ENCODE results near the gene MRPS9. TPM values are rescaled to one million over a fixed set of nuclear protein-coding genes. Genes with fewer than 3 reads are reported as not detected.

The MRPS9 gene
- polyA plus RNA-seq, 5 donors, result 34.9 to 45.0 (median 41.9) TPM

DNA sequence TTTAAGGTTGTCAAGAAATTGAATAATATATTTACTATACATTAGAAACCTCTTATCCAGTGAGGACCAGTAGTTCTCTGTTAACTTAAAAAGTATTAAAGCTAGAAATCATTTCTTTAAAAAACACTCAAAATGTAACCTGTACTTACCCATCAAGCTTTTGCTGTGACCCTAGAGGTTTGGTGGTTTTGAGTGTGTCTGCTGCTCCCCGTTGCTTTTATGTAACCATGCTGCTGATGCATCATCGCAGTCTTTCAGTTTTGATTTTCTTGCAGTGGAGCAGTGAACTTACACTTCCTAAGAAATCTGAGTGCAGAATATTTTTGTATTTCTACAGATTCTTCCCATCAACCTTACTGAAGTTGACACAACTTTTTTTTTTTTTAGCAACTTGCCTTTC is 34.2 kb downstream of the MRPS9 start:
- DNase-seq, result no peak

GRCh38 chr2:105073591-105073990 is 35.7 kb downstream of the MRPS9 start:
- no peak for DNase-seq

GRCh38 chr2:105076121-105076520 is 38.3 kb downstream of the MRPS9 start:
- no peak for DNase-seq

- DNase-seq, result no peak
These were observed 41.1 kb downstream of the MRPS9 start for GRCh38 chr2:105078906-105079495.

- peak in 1 of 2 donors; percentile 35 for DNase-seq
These were observed 42.6 kb downstream of the MRPS9 start for GRCh38 chr2:105080461-105080860.

DNA sequence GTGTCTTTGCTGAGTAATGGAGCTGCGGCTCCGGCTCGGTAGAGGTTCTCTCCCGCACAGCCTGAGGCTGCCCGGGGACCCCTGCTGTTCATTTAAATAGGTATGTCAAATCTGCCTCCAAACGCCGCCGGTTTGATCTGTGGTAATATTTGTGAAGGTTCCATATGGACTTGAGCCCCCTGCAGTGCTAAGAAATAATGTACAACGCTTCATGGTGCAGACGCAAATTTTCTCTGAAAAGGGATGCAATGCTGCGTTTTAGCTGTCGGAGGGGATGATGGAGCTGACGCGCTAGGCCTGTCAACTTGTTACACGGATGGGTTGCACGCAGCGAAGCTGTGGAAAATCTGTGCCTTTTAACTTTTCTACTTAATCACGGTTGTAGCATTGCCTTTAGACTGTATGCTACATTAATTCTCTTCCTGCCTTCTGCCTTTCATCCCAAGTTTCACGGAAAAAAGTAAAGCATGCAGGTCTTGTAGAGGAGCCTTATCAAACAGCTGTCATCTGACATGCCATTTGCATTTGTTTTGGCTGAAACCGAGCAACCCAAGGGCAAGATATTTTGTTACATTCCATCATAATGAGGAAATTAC is 43.2 kb downstream of the MRPS9 start:
- DNase-seq, result peak in 1 of 2 donors; percentile 6

DNA sequence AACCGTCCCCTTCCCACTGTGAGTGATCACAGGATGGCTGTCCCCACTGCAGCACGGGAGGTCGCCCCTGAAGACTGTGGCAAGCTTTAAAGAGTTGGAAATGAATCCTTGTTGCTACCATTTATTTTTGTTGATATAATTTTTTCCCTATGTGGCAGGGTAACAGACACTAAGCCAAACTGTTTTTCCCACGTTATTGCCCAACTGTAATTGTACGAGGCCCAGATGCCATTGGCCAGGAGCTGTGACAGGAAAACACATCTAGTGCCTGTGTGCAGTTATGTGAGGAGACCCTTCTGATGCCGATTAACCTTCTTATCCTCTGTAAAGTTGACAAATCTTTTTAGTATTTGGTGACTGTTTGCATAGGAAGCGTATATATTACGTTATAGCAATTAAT is 44.2 kb downstream of the MRPS9 start:
- DNase-seq, result peak; percentile 36 to 48

GRCh38 chr2:105085525-105085924 is 47.7 kb downstream of the MRPS9 start:
- DNase-seq, result no peak

- no peak for DNase-seq
These were observed 49.4 kb downstream of the MRPS9 start for GRCh38 chr2:105087273-105087672.

- no peak for DNase-seq
These were observed 52.2 kb downstream of the MRPS9 start for GRCh38 chr2:105090091-105090490.

DNA sequence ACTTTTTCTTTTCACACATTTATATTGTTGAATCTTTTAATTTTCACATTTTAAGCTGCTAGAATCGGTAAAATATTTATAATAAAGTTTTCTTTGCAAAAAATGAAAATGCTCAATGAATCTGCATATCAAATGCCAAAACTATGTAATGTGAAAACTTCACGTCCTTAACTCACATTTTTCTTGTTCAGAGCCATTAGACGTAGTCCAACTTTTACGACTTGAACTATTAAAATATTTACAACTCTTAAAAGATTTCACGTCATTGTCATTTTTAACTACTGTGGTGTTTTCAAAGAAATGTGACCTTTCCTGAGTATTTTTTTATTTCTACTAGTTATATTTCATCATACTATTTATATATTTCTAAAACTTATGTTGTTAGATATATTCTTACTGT is 54.9 kb downstream of the MRPS9 start:
- DNase-seq, result no peak

- DNase-seq, result no peak
These were observed 61.3 kb downstream of the MRPS9 start for GRCh38 chr2:105099153-105099552.

DNA sequence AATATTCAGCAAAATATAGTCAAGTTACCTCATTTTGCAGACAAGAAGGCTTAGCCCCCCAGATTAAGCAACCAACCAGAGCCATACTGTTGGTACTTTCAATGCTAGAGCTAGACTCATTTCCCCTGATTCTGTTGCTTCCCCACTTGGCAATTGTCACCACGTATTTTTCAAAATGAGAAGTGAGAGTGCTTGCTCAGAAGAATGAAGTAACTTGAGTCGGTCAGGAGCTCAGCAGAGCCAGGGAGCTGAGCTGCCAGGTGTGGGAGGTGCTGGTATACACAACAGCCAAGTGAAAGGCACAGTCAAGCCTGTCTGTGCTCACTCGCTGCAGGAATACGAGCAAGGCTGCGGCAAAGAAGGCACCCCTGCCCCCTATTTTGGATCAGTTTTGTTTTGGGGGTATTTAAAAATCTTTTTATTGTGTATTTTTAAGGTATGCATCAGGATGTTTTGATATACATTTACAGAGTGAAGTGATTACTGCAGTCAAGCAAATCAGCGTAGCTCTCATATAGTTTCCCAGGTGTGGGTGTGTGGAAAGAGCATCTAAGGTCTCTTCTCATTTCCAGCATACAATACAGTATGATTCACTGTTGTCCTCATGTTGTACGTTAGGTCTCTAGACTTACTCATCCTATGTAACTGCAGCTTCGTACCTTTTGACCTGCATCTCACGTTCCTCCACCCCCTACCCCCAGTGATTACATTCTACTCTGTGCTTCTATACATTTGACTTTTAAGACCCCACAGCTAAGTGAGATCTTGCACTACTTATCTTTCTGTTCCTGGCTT is 62.4 kb downstream of the MRPS9 start:
- no peak for DNase-seq

DNA sequence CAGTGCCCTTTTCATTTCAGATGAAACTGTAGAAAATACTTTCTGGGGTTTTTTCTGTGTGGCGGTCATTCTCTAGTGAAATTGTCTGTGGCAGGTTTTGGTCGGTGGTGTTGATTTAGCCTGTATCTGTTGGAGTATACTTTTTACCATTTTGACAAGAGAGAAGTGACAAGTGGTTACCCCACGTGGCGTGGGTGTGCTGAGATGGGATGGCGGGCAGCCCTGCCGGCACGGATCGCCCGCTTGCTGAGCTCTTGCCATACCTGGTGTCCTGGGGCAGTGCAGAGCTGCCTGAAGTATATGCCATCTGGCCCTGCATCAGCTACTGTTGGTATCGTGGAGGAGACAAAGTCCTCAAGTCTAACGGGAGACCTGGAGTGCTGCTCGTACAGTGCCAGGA is 64.1 kb downstream of the MRPS9 start:
- no peak for DNase-seq

- no peak for DNase-seq
These were observed 65.1 kb downstream of the MRPS9 start for GRCh38 chr2:105102963-105103421.

GRCh38 chr2:105103481-105103880 is 65.6 kb downstream of the MRPS9 start:
- no peak for DNase-seq

- no peak for DNase-seq
These were observed 66.4 kb downstream of the MRPS9 start for GRCh38 chr2:105104208-105104731.

GRCh38 chr2:105110295-105110829 is 72.5 kb downstream of the MRPS9 start:
- DNase-seq, result no peak

GRCh38 chr2:105111365-105112150 is 73.7 kb downstream of the MRPS9 start:
- DNase-seq, result no peak

GRCh38 chr2:105112345-105112744 is 74.5 kb downstream of the MRPS9 start:
- DNase-seq, result no peak

GRCh38 chr2:105113616-105114291 is 75.9 kb downstream of the MRPS9 start:
- no peak for DNase-seq
